HL-60/S4 (cell line): ENCODE results near the gene JMY.
"Not testable (repeated sequence)": the region's sequence is repeated elsewhere in the genome, so short reads cannot be mapped to it uniquely, and the experiment has no call there.

Source experiments
- in situ Hi-C: fragments of 300-500 bp; cut with MboI; formaldehyde crosslinking; loops from 2 replicates; pipeline ENCODE4 v1.14.3; 2022; ENCODE audit warnings: low sequenced_read_pairs

JMY gene

DNA sequence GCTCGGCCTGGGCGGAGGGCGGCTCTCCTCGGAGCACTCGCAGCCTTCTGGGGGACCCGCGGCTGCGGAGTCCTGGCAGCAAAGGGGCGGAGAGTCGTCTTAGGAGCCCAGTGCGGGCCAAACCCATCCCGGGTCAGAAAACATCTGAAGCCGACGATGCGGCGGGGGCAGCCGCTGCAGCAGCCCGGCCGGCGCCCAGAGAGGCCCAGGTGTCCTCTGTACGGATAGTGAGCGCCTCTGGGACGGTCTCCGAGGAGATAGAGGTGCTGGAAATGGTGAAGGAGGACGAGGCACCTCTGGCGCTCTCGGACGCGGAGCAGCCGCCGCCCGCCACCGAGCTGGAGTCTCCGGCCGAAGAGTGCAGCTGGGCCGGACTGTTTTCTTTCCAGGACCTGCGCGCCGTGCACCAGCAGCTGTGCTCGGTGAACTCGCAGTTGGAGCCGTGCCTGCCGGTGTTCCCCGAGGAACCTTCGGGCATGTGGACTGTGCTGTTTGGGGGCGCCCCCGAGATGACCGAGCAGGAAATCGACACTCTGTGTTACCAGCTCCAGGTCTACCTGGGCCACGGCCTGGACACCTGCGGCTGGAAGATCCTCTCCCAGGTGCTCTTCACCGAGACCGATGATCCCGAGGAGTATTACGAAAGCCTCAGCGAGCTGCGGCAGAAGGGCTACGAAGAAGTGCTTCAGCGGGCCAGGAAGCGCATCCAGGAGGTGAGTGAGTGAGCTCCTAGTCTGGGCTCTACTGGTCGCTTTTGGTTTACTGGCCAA is 1.2 kb downstream of the JMY start:
- in situ Hi-C loops = no loop called here

DNA sequence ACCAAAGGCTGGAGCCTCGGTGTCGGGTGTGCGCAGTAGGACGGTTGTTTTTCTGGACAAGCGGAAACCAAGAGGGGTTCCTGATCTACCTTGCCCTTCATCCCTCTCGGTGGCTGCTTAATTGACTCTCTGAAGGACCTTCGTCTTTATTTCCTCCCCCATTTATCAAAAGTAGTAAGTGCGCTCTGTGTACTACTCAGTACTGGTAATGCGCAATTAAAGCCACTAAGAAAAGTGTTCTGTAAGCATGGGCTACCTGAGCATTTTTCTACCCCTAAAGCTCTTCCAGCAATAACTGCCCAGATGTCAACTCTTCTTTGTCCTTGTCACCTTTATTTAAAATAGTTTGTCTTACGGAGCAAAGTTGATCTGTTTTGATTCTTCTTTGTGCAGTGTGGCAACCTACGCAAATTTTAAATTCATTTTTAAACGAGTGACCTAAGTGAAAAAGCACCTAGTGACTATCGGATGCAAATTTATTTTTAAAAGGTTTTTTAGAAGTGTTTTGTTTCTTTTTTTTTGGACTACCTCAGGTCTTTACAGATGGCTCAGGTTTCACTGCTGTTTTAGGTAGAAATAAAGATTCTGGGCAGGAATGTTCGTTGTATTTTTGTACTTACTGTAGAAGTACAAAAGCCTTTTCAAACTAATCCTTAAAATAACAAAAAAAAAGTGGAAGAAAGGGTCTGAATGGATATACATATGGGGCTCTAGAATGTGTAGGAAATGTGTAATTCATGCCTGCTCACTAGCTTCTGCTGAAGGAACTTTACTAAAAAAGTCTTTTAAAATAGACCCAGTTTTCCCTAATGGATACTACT is 2.0 kb downstream of the JMY start:
- in situ Hi-C loops = no loop called here

DNA sequence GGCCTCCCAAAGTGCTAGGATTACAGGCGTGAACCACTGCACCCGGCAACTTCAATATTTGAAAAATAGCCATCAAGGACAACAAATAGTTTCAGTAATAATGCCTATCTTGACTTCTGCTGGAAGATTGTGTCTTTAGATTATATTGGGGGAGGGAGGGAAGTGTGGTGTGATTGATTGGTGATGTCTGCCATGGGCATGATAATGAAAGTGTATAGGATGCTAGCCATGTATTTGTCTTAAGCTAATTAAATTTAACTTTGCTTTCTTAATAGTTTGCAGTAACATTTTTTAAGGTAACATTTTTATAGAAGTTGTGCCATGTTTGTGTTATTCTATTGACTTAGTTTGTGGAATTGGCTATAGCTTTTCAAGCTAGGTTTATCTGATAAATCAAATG is 4.6 kb downstream of the JMY start:
- in situ Hi-C loops = no loop called here

DNA sequence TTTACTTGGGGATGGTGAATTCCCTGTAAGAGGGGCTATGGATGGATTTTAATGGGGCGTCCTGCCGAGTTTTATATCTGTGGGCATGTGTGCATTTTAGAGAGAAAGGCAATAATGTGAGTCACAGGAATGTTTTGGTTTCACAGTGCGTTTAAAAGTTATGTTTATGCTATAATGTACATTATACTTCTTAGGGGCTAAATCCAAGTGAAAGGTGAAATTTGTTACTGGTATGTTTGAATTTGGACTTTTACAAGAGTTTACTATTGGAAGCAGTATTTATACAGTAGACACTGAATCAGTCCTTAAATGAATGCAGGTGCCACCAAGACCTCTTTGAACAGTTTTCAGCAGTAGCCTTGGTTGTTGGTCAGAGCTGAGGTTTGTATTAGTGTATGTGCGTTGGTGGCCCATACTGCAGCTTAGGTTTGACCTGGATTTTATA is 5.6 kb downstream of the JMY start:
- in situ Hi-C loops = no loop called here

GRCh38 chr5:79242242-79243039 is 6.5 kb downstream of the JMY start:
- in situ Hi-C loops = no loop called here

DNA sequence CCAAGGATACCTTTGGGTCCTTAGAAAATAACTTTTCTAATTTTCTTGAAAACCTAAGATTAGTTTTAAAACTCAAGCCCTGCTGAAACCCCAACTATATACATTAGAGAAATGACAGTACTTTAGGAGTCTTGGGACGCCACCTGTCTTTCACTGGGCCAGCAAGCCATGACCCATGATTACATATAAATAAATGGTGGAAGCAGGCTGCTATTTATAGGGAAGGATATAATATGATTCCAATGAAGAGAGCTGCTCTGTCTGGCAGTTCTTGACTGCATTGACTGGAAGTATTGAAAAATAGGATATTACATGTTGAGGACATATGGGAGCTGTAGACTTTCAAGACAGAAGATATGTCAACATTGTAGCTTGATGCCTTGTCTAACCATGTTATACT is 7.3 kb downstream of the JMY start:
- in situ Hi-C loops = no loop called here

DNA sequence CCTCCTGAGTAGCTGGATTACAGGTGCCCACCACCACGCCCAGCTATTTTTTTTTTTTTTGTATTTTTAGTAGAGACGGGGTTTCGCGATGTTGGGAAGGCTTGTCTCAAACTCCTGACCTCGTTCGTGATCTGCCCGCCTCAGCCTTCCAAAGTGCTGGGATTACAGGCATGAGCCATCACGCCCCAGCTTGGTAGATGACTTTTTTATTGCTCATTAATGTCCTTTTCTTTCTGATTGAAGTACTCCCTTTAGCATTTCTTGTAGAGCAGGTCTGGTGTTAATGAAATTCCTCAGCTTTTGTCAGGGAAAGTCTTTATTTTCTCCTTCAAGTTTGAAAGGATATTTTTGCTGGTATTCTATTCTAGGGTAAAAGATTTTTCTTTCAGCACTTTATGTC is 18.1 kb downstream of the JMY start:
- in situ Hi-C loops = not testable (repeated sequence)

DNA sequence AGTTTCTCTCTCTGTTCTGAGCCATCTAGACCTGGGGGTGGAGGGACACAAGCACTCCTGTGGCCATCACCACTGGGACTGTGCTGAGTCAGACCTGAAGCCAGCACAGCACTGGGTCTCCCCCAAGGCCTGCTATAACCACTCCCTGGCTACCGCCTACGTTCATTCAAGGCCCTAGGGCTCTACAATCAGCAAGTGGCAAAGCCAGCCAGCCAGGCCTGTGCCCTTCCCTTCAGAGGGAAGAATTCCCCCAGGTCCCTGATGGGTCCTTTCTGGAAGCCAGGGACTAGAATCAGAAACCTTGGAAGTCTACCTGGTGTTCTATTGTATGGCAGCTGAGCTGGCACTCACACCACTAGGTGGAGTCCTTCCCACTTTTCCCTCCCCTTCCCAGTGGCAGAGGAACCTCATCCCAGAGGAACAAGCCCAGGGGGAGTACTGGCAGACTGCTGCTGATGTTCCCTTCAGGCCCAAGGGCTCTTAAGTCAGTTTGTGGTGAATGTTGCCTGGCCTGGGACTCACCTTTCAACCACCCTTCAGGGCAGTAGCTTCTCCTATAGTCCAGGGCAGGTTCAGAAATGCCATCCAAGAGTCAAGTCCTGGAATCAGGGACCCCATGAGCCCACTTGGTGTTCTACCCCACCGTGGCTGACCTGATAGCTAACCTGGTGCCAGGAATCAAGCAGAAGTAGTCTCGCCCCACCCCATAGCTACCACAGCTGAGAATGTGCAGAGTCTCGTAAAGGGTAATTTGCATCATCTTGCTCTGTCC is 20.0 kb downstream of the JMY start:
- in situ Hi-C loops = no loop called here

- in situ Hi-C loops = no loop called here
These were observed 20.6 kb downstream of the JMY start for GRCh38 chr5:79256563-79256962.

DNA sequence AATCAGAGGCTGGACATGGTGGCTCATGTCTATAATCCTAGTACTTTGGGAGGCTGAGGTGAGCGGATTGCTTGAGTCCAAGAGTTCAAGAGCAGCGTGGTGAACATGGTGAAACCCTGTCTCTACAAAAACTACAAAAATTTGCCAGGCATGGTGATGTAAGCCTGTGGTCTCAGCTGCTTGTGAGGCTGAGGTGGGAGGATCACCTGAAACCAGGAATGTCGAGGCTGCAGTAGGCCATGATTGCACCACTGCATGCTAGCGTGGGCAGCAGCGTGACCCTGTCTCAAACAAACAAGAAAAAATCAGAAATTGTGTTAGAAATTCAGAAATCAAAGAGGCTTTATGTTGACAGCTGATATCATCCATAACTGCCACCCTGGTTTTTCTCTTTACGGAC is 21.4 kb downstream of the JMY start:
- in situ Hi-C loops = no loop called here

GRCh38 chr5:79258801-79259200 is 22.9 kb downstream of the JMY start:
- in situ Hi-C loops = no loop called here

DNA sequence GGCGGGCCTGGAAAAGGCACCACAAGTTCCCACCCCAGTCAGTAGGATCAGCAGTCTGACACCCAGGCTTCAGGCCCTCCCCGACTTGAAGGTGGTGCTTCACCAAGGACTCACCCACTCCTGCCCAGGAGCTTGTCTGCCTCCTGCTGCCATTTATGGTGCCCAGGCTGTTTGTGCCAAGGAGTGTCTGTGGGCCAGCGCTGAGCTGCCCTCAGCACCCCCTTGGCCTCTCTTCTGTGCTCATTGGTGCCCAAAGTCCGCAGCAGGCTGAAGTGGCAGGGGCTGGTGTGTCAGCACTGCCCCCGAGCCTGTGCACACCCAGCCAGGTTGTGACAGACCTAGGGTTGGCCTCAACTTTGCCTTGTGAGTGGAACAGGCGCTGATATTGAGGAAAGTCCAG is 23.5 kb downstream of the JMY start:
- in situ Hi-C loops = no loop called here

GRCh38 chr5:79259810-79260209 is 23.9 kb downstream of the JMY start:
- in situ Hi-C loops = no loop called here

DNA sequence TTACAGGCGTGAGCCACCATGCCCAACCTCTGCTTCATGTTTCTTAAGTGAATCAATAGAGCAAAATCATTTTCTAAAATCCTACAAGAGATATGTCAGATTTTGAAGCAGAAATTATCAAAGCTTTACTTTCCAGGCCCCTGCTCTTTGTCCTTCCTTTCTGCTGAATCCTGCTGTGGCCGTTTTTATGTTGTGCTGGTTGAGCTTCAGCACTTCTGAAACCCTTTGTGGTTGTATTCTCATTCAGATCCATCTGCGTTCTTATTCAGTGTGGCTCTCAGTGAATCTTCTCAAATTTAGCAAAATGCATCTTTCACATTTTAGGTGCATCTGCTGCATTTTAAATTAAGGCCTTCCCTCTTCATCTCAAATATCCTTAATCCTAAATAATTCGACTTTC is 26.0 kb downstream of the JMY start:
- in situ Hi-C loops = no loop called here

GRCh38 chr5:79263290-79263689 is 27.4 kb downstream of the JMY start:
- in situ Hi-C loops = no loop called here

- in situ Hi-C loops = no loop called here
These were observed 31.2 kb downstream of the JMY start for GRCh38 chr5:79267180-79267579.

DNA sequence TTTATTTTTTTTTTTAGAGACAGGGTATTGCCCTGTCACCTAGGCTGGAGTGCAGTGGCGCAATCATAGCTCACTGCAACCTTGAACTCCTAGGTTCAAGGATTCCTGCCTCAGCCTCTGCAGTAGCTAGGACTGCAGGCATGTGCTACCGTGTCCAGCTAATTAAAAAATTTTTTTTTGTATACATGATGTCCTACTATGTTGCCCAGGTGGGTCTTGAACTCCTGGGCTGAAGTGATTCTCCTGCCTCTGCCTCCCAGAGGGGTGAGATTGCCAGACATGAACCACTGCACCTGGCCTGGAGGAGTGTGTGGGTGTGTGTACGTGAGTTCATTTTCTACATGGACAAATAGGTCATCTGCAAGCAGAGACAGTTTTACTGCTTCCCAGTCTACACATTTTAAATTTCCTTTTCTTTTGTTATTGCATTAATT is 33.8 kb downstream of the JMY start:
- in situ Hi-C loops = no loop called here

GRCh38 chr5:79273341-79273740 is 37.4 kb downstream of the JMY start:
- in situ Hi-C loops = no loop called here

DNA sequence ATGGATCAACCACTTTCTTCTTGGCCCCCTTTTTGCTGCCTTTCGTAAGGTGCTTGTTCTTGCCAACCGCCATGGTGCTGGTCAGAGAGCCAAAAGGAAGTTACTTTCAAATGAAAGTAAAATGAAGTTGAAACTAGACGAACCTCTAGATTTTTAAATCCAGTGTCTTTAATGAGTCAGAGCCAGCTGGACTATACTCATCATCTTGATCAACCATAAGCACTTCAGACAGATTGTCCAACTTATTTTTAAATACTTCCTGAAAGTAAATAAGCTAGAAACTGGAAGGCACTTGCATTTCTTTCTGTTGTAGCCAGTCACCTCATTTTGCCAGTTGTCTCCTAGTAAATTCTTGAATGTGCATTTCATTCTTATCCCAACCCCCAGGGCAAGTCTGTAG is 48.9 kb downstream of the JMY start:
- in situ Hi-C loops = no loop called here

DNA sequence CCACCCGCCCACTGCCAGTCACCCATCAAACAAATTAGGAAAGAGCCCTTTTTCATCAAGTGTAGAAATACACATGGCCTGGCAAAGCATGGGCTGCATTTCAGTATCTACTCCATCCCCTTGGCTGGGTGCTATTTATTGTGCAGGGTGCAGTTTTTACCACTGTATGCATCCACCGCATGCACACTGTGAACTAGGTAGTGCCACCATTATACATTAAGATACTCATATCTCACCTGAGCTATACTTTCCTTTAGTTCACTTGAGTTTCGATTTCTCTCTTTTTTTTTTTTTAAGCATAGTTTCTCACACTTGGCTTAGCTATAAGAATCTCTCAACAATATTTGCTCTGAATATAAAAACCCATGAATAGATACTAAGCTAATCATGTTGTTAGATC is 49.4 kb downstream of the JMY start:
- in situ Hi-C loops = no loop called here

DNA sequence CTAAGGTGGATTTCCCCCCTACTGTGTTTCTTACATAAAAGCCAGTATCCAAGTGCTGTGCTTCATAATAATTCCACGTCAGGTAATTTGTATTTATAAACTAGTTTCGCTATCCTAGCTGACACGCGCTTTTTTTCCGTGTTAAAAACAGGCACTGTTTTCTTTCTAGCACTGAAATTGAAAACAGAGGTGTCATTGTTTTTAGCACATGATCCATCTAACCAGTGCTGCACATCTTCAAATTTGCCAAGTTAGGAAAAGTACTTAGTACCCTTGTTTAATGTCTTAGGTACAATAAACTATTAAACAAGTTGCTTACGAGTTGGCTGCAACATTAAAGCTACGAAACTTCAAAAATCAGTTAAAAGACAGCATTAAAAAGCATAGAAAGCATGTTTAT is 49.9 kb downstream of the JMY start:
- in situ Hi-C loops = no loop called here
